NK-92 (cell line): Measurements from ENCODE around the gene C2orf68.
"Not testable (repeated sequence)": the region's sequence is repeated elsewhere in the genome, so short reads cannot be mapped to it uniquely, and the experiment has no call there.

Experiments
- DNase-seq: peaks from one replicate; lab custom pipeline; 2025; ENCODE audit not compliant: unreplicated experiment; lab: John Stamatoyannopoulos, UW

The C2orf68 gene

DNA sequence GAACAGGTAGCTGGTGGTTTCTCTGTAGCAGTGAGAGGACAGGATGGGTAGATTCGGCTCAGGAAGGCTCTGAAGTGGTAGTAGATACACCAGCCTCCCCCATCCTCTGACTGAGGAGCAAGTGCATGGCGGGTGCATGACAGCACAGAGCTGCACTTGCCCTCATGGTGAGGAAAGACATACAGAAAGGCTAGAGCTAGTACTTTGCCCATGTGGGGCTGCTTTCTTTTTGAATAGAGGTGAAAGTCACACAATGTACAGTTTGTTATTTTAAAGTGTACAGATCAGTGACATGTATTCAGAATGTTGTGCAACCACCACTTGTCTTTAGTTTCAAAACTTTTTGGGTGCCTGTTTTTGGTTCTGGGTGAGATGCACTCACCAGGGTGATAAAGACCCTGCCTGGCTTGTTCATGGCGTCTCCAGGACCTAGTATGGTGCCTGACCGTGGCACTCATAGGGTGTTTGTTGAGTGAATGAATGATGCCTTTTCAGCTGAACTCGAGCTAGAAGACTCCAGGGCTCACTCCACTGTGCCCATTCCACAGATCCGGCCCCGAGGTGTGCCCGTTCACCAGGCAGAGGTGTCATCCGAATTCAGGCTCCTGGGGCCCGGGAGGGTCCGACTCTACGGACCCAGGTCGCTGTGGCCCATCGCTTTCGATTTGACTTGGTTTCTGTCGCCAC, 28.1 kb downstream of the C2orf68 start:
- no peak for DNase-seq

GRCh38 chr2:85582492-85582891, 29.4 kb downstream of the C2orf68 start:
- no peak for DNase-seq

DNA sequence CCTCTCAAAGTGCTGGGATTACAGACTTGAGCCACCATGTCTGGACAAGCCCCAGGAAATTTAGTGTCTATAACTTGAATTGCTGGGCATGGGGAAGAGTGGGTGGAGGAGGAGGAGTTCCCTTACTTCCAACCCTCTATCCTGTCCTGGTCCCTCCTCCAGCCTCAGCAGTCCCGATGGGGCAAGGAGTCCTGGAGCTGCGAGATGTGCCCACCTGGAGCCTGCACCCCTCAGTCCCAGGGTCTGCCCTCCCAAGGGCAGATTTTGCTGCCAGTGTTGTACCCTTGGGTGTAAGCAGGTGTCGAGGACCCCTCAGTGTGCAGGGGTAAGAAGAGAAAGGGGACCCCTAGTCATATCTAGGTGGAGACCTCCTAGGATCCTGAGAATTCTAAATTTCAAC, 31.7 kb downstream of the C2orf68 start:
- DNase-seq = no peak

GRCh38 chr2:85579266-85579935, 32.5 kb downstream of the C2orf68 start:
- no peak for DNase-seq

GRCh38 chr2:85578243-85579180, 33.4 kb downstream of the C2orf68 start:
- DNase-seq = no peak

- no peak for DNase-seq
Observed at GRCh38 chr2:85577386-85578242, 34.3 kb downstream of the C2orf68 start, which contains the start of gene VAMP8. VAMP8 (plus strand) TSS chr2:85577586; CDS start chr2:85577647, 61 bp downstream.

DNA sequence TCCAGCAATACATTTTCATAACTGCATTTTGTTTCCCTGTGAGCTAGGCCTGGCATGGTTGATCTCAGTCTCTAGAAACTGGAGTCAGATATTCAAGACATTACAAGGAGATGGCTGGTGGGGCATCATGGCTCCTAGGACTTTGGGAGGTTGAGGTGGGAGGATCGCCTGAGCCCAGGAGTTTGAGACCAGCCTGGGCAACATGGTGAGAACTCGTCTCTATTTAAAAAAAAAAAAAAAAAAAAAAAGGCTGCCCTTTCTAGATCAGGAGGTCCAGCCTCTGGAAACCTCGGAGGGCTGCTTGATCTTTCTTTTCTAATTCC, 34.8 kb downstream of the C2orf68 start:
- no peak for DNase-seq

DNA sequence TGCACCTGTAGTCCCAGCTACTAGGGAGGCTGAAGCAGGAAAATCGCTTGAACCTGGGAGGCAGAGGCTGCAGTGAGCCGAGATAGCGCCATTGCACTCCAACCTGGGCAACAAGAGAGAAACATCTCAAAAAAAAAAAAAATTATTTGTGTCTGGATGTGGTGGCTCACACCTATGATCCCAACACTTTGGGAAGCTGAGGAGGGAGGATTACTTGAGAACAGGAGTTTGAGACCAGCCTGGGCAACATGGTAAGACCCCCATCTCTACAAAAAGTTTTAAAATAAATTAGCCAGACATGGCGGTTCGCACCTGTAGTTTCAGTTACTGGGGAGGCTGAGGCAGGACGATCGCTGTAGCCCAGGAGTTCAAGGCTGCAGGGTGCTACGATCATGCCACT, 36.1 kb downstream of the C2orf68 start:
- DNase-seq = no peak

DNA sequence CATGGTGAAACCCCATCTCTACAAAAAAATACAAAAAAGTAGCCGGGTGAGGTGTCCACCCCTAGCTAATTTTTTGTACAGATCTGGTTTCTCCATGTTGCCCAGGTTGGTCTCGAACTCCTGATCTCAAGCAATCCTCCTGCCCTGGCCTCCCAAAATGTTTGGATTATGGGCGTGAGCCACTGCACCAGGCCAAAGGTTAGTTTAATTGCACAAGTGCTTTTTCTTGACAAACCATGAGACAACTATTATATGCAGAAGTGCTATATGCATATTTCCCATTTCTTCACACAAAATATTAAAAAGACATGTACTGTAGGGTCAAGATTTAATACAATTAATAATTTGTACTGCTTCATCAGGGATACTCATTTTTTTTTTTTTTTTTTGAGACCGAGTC, 45.6 kb downstream of the C2orf68 start:
- DNase-seq = no peak

DNA sequence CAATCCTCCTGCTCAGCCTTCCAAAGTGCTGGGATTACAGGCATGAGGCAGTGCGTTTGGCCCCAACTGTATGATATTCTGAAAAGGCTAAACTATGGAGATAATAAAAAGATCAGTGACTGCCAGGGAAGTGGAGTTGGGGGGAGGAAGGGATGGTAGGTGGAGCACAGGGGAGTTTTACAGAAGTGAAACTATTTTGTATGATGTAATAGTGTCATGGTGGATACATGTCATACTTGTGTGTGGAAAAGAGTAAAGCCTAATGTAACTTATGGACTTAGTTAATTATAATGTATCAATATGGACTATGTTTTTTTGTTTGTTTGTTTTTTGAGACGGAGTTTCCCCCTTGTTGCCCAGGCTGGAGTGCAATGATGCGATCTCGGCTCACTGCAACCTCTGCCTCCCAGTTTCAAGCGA, 47.7 kb downstream of the C2orf68 start:
- no peak for DNase-seq

DNA sequence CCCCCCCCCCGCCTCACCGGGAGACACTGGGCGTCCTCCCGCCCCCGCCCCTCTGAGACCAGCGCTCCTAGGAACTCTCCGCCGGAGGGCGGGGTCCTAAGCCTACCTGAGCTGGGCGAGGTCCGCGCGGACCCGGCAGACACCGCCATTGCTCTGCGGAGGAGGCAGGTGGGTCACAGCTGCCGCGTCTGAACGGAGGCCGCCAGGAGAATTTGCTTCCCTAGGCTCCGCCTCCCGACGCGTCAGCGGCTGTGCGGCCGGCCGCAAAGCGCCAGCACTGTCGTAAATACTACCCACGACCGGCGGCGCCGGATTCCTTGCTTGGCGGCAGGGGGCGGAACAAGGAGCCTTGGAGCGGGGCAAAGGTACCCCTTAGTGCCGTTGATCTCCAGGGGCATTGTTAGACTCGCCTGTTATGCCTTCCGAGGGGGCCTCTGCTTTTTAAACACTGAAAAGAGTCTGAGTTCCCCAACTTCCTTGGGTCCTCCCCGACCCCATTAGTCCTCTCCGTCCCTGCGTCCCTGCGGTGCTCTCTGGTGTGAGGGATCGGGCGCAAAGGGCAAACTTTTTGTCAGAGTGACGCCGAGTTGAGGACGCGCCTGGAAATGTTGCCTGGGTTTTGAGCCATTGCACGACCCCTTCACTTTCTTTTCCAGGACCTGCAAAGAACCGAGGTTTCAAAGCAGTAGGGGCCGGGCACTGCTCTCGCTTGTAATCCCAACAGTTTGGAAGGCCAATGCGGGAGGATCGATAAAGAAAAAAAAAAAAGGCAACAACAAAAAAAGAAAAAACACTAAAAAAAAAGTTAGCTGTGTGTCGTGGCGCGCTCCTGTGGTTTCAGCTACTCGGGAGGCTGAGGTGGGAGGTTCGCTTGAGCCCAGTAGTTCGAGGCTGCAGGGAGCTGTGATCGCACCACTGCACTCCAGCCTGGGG, 50.3 kb downstream of the C2orf68 start, which contains the start of gene GGCX:
Gene GGCX, minus strand, starts transcription at position 214 of the 933 bp plus-strand sequence. Its CDS starts 65 bp downstream, at position 149.
- DNase-seq = peak; percentile 39

DNA sequence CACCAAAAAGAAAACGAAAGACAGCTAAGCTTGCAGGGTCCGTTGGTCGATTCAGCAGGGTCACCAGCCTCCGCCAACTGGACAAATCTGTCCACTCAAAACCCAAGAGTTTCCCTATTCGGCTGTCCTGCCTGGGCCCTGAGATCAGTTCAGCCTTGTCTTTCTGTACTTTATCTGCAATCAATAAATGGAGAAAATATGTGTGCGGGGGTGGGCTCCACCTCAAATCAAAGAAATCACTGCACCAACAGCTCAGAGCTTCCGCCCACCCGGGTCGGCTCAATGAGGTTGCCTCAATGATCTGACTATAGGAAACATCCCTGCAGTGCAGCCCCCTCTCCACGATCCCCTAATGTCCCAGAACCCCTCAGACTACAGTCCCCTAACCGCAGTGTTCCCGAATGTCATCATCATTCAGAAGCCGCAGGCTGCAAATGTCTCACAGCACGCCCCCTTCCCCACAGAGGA, 51.0 kb downstream of the C2orf68 start:
- DNase-seq = no peak

GRCh38 chr2:85560403-85560726, 51.5 kb downstream of the C2orf68 start:
- not testable (repeated sequence) for DNase-seq

DNA sequence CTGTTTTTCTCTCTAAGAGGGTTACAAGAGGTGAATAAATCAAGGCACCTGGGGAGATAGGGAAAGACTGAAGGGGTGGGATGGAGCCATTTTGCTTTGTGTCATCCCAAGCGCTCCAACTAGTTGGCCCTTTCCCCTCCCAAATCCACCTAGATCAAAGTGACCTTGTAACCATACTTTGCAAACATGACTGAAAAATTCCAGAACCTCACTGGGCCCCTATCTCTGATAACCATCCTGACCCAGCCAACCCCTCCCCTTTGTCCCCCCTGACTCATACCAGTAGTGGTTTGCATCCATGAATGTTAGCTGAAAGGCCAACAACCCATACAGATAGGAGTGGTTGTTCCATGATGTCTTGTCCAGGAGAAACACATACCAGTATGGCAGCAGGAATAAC, 53.7 kb downstream of the C2orf68 start:
- DNase-seq = no peak

DNA sequence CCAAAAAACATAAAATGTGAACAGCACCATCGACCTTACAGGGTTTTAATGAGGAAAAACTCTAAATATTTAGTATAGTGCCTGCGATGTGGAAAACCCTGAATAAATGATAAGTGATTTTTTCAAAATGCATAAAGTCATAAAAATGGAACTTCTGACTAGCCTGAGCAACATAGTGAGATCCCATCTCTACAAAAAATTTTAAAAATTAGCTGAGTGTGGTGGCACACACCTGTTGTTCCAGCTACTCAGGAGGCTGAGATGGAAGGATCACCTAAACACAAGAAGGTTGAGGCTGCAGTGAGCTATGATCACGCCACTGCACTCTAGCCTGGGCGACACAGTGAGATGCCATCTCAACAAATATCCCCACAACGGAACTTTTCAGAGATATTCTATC, 54.7 kb downstream of the C2orf68 start:
- DNase-seq = no peak
